ENCODE results near the gene RNF149. TPM values are rescaled to one million over a fixed set of nuclear protein-coding genes. Genes with fewer than 3 reads are reported as not detected.
"Not testable (repeated sequence)": the region's sequence is repeated elsewhere in the genome, so short reads cannot be mapped to it uniquely, and the experiment has no call there.

Gene RNF149
- total RNA-seq, 3 donors from 2014 or later (not counting 1 experiment from before 2014, with no cell fraction given) = 133 to 151 (median 149) TPM

- Mint-ChIP-seq H3K27me3 (ENCODE audit: low read depth in 2 of 2) (no peaks in the 10 kb centered on the region), H3K9me3 (no peaks in the 10 kb centered on the region), H3K27ac (no peak overlapping the region), H3K36me3 (no peaks in the 10 kb centered on the region), H3K4me3 (no peak overlapping the region), H3K4me1 (peaks cover 1 to 2% of the 10 kb centered on the region in 2 donors)
- H3K9me3 ChIP-seq (ENCODE audit: control insufficient read depth, insufficient read depth, low read length) = no peaks in the 10 kb centered on the region
- H3K27ac ChIP-seq (ENCODE audit: low read length) = no peak overlapping the region
- intact Hi-C loops (cut with micrococcal nuclease) = no loop called here
- WGBS (ENCODE audit: insufficient coverage) = 94% methylated on average over 5 of the region's 6 CpGs
- no peak for ATAC-seq
- DNase-seq = no peak
- H3K36me3 ChIP-seq (ENCODE audit: control insufficient read depth, insufficient read depth, low read length) = no peaks in the 10 kb centered on the region
- H3K4me1 ChIP-seq (ENCODE audit: control insufficient read depth, insufficient read depth, low read length) = peaks cover under 1% of the 10 kb centered on the region
- H3K4me3 ChIP-seq (ENCODE audit: low read length) = no peak overlapping the region
- H3K27me3 ChIP-seq (ENCODE audit: control insufficient read depth, insufficient read depth, low read length) = no peaks in the 10 kb centered on the region
- no peak for TF ChIP-seq CTCF (IDR thresholded peaks at IDR 0.05)
Measured at GRCh38 chr2:101356055-101356454, 47.6 kb upstream of the RNF149 start.

- Mint-ChIP-seq H3K36me3 (no peaks in the 10 kb centered on the region), H3K27me3 (ENCODE audit: low read depth in 2 of 2) (no peaks in the 10 kb centered on the region), H3K4me1 (no peaks in the 10 kb centered on the region), H3K27ac (no peak overlapping the region), H3K9me3 (no peaks in the 10 kb centered on the region), H3K4me3 (no peak overlapping the region)
- Histone ChIP-seq H3K4me3 (ENCODE audit: low read length) (no peak overlapping the region), H3K9me3 (ENCODE audit: control insufficient read depth, insufficient read depth, low read length) (no peaks in the 10 kb centered on the region), H3K27ac (ENCODE audit: low read length) (no peak overlapping the region), H3K36me3 (ENCODE audit: control insufficient read depth, insufficient read depth, low read length) (no peaks in the 10 kb centered on the region), H3K4me1 (ENCODE audit: control insufficient read depth, insufficient read depth, low read length) (no peaks in the 10 kb centered on the region), H3K27me3 (ENCODE audit: control insufficient read depth, insufficient read depth, low read length) (no peaks in the 10 kb centered on the region)
- ATAC-seq = no peak
- no peak for DNase-seq
- WGBS (ENCODE audit: insufficient coverage) = 84% methylated on average over 9 of the region's 10 CpGs
- TF ChIP-seq CTCF (IDR thresholded peaks at IDR 0.05) = no peak
- intact Hi-C loops (cut with micrococcal nuclease) = no loop called here
Measured at GRCh38 chr2:101355401-101356054, 47.0 kb upstream of the RNF149 start.

- DNase-seq (no peak), ATAC-seq (no peak)
- no peak for TF ChIP-seq CTCF (IDR thresholded peaks at IDR 0.05)
- H3K4me3 Mint-ChIP-seq = no peak overlapping the region
- intact Hi-C loops (cut with micrococcal nuclease) = no loop called here
- no peaks in the 10 kb centered on the region for H3K36me3 Mint-ChIP-seq
- Histone ChIP-seq H3K4me1 (ENCODE audit: control insufficient read depth, insufficient read depth, low read length) (no peaks in the 10 kb centered on the region), H3K36me3 (ENCODE audit: control insufficient read depth, insufficient read depth, low read length) (no peaks in the 10 kb centered on the region), H3K9me3 (ENCODE audit: control insufficient read depth, insufficient read depth, low read length) (no peaks in the 10 kb centered on the region), H3K27me3 (ENCODE audit: control insufficient read depth, insufficient read depth, low read length) (no peaks in the 10 kb centered on the region), H3K27ac (ENCODE audit: low read length) (no peak overlapping the region), H3K4me3 (ENCODE audit: low read length) (no peak overlapping the region)
- H3K9me3 Mint-ChIP-seq = no peaks in the 10 kb centered on the region
- no peaks in the 10 kb centered on the region for H3K4me1 Mint-ChIP-seq
- H3K27ac Mint-ChIP-seq = no peak overlapping the region
- no peaks in the 10 kb centered on the region for H3K27me3 Mint-ChIP-seq (ENCODE audit: low read depth in 2 of 2)
- WGBS (ENCODE audit: insufficient coverage) = 97% methylated on average over 21 of the region's 21 CpGs
Measured at GRCh38 chr2:101354420-101355311, 46.2 kb upstream of the RNF149 start.

- H3K27me3 ChIP-seq (ENCODE audit: control insufficient read depth, insufficient read depth, low read length); intact Hi-C loops (cut with micrococcal nuclease); H3K4me3 ChIP-seq (ENCODE audit: low read length); H3K9me3 ChIP-seq (ENCODE audit: control insufficient read depth, insufficient read depth, low read length); H3K27me3 Mint-ChIP-seq (ENCODE audit: low read depth in 2 of 2); H3K9me3 Mint-ChIP-seq; H3K4me1 Mint-ChIP-seq; H3K27ac Mint-ChIP-seq; H3K4me1 ChIP-seq (ENCODE audit: control insufficient read depth, insufficient read depth, low read length); H3K36me3 Mint-ChIP-seq; ATAC-seq; H3K4me3 Mint-ChIP-seq; H3K27ac ChIP-seq (ENCODE audit: low read length); H3K36me3 ChIP-seq (ENCODE audit: control insufficient read depth, insufficient read depth, low read length); DNase-seq: not testable (repeated sequence)
- 89% methylated on average over 4 of the region's 4 CpGs for WGBS (ENCODE audit: insufficient coverage)
Measured at GRCh38 chr2:101352631-101353030, 44.1 kb upstream of the RNF149 start.

All from natural killer cell (primary cell).